ENCODE results near the gene GNAQ. TPM values are rescaled to one million over a fixed set of nuclear protein-coding genes. Genes with fewer than 3 reads are reported as not detected.

The GNAQ gene
- total and polyA plus RNA-seq, 2 donors (not counting 1 experiment from before 2014, with no cell fraction given) = 30.4 to 74.3 TPM

- H3K4me3 ChIP-seq (replicated peaks in 1 of 4; ENCODE audit: control extremely low read depth in 1 of 4, insufficient read depth in 1 of 4, low read depth in 3 of 4, low read length in 4 of 4) = no peak overlapping the region
- no peaks in the 10 kb centered on the region for H3K79me2 ChIP-seq (ENCODE audit: control insufficient read depth, insufficient read depth, low read length)
- H3K9me3 ChIP-seq (ENCODE audit: control insufficient read depth, insufficient read depth, low read depth, low read length) = no peaks in the 10 kb centered on the region
- H3K36me3 ChIP-seq (ENCODE audit: control insufficient read depth, insufficient read depth, low read length) = no peaks in the 10 kb centered on the region
- no peaks in the 10 kb centered on the region for H4K20me1 ChIP-seq (ENCODE audit: control insufficient read depth, extremely low read depth, insufficient read depth, low read length)
- H3K9ac ChIP-seq (ENCODE audit: insufficient read depth, low read length) = no peak overlapping the region
- H3K27ac ChIP-seq (ENCODE audit: insufficient read depth, low read length) = no peak overlapping the region
- no peak for DNase-seq (ENCODE audit: low read depth in 2 of 2)
- no peak for TF ChIP-seq EZH2 (IDR thresholded peaks at IDR 0.05; ENCODE audit: low read length, missing control alignments)
- no peak for TF ChIP-seq CTCF (conservative IDR thresholded peaks at IDR 0.05 in 1 of 2, IDR thresholded peaks at IDR 0.05 in 1 of 2; ENCODE audit: low read depth in 1 of 2, low read length in 2 of 2)
- H2AFZ ChIP-seq (ENCODE audit: low read length) = no peak overlapping the region
- H3K27me3 ChIP-seq (ENCODE audit: control insufficient read depth, insufficient read depth, low read length) = no peaks in the 10 kb centered on the region
- no peak overlapping the region for H3K4me2 ChIP-seq (ENCODE audit: extremely low read depth, insufficient read depth, low read length)
- peaks cover 2% of the 10 kb centered on the region for H3K4me1 ChIP-seq (ENCODE audit: control insufficient read depth, extremely low read depth, insufficient read depth, low read length)
These were observed 129.8 kb downstream of the GNAQ start for GRCh38 chr9:77901771-77902170.

DNA sequence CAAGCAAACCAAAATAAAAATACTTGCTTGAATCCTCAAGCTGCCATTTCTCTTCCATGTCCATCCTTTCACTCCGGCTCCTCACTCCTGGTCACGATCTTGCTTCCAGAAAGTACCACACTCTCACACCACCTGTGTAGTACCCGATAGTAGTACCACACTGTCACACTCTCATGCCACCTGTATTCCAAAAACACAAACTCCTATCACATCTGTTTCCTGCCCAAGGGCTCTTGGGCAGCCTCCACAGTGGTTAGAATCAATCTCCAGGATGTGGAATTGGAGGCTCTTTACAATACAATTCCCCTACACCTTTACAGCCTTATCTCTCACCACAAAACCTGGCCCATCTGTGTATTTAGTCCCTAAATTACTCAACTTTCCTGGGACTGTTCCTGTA lies 130.6 kb downstream of the GNAQ start:
- Histone ChIP-seq H3K4me3 (replicated peaks in 1 of 4; ENCODE audit: control extremely low read depth in 1 of 4, insufficient read depth in 1 of 4, low read depth in 3 of 4, low read length in 4 of 4) (no peak overlapping the region), H3K9ac (ENCODE audit: insufficient read depth, low read length) (no peak overlapping the region), H3K27me3 (ENCODE audit: control insufficient read depth, insufficient read depth, low read length) (no peaks in the 10 kb centered on the region), H3K4me2 (ENCODE audit: extremely low read depth, insufficient read depth, low read length) (no peak overlapping the region), H4K20me1 (ENCODE audit: control insufficient read depth, extremely low read depth, insufficient read depth, low read length) (no peaks in the 10 kb centered on the region), H3K79me2 (ENCODE audit: control insufficient read depth, insufficient read depth, low read length) (no peaks in the 10 kb centered on the region), H3K4me1 (ENCODE audit: control insufficient read depth, extremely low read depth, insufficient read depth, low read length) (peaks cover 2% of the 10 kb centered on the region), H2AFZ (ENCODE audit: low read length) (no peak overlapping the region), H3K9me3 (ENCODE audit: control insufficient read depth, insufficient read depth, low read depth, low read length) (no peaks in the 10 kb centered on the region), H3K27ac (ENCODE audit: insufficient read depth, low read length) (no peak overlapping the region), H3K36me3 (ENCODE audit: control insufficient read depth, insufficient read depth, low read length) (no peaks in the 10 kb centered on the region)
- DNase-seq (ENCODE audit: low read depth in 2 of 2) = no peak
- TF ChIP-seq EZH2 (IDR thresholded peaks at IDR 0.05; ENCODE audit: low read length, missing control alignments) (no peak), CTCF (conservative IDR thresholded peaks at IDR 0.05 in 1 of 2, IDR thresholded peaks at IDR 0.05 in 1 of 2; ENCODE audit: low read depth in 1 of 2, low read length in 2 of 2) (no peak)

DNA sequence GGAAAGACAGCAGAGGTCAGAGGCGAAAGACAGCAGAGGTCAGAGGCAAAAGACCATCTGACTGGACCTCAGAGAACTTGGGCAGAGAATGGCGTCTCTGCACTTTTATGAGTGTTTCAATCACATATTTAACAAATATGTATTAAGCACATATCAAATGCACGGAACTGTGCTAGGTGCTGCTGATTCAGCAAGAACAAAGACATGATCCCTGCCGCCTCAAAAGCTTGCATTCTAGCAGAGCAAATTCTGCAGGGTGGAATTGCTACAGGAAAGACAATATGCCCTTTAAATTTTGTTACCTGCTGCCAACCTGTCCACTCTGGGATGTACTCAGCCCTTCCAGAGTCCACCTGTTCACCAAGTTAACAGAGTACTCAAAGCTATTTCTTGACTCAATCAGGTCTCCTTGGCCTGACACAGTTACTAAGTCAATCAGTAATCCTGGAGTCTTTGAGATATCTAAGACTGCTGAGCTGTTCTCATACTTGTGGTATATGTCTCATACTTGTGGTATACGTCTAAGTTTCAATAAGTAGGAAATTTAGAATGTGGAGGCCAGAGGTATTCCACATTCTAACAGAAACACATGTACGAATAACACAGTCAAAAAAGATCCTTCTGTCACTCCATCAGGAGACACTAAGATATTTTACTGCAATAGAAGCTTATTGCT lies 131.8 kb downstream of the GNAQ start:
- no peak overlapping the region for H3K27ac ChIP-seq (ENCODE audit: insufficient read depth, low read length)
- no peaks in the 10 kb centered on the region for H4K20me1 ChIP-seq (ENCODE audit: control insufficient read depth, extremely low read depth, insufficient read depth, low read length)
- no peaks in the 10 kb centered on the region for H3K27me3 ChIP-seq (ENCODE audit: control insufficient read depth, insufficient read depth, low read length)
- H3K9ac ChIP-seq (ENCODE audit: insufficient read depth, low read length) = no peak overlapping the region
- H3K79me2 ChIP-seq (ENCODE audit: control insufficient read depth, insufficient read depth, low read length) = no peaks in the 10 kb centered on the region
- H3K4me1 ChIP-seq (ENCODE audit: control insufficient read depth, extremely low read depth, insufficient read depth, low read length) = peaks cover 4% of the 10 kb centered on the region
- H3K9me3 ChIP-seq (ENCODE audit: control insufficient read depth, insufficient read depth, low read depth, low read length) = no peaks in the 10 kb centered on the region
- no peak for TF ChIP-seq EZH2 (IDR thresholded peaks at IDR 0.05; ENCODE audit: low read length, missing control alignments)
- TF ChIP-seq CTCF (conservative IDR thresholded peaks at IDR 0.05 in 1 of 2, IDR thresholded peaks at IDR 0.05 in 1 of 2; ENCODE audit: low read depth in 1 of 2, low read length in 2 of 2) = no peak
- DNase-seq (ENCODE audit: low read depth in 2 of 2) = peak; percentile 64 to 93
- H3K4me3 ChIP-seq (replicated peaks in 1 of 4; ENCODE audit: control extremely low read depth in 1 of 4, insufficient read depth in 1 of 4, low read depth in 3 of 4, low read length in 4 of 4) = no peak overlapping the region
- no peak overlapping the region for H3K4me2 ChIP-seq (ENCODE audit: extremely low read depth, insufficient read depth, low read length)
- no peak overlapping the region for H2AFZ ChIP-seq (ENCODE audit: low read length)
- no peaks in the 10 kb centered on the region for H3K36me3 ChIP-seq (ENCODE audit: control insufficient read depth, insufficient read depth, low read length)

All from fibroblast of lung (primary cell).